Ovary (tissue), 3 donors: ENCODE data around the gene SFMBT2.

Source experiments
- EP300 ChIP-seq: sonication (generic); formaldehyde crosslinking; IDR thresholded peaks from one replicate; pipeline ENCODE4 v1.6.1; 2017; ENCODE audit warnings: antibody characterized with exemption
- TF ChIP-seq, protein P1 (sequence below), 3 donors: fragments of 450-650 bp in 2 of 3; fragments of 200-600 bp in 1 of 3; IDR thresholded peaks; one replicate each; pipeline versions ENCODE4 v1.5.1 to v1.8.0; 2016 to 2022; ENCODE audit warnings: antibody characterized with exemption in 3 of 3, mild to moderate bottlenecking in 1 of 3
- donor health status: DM: no; HTN: no; CAD: no.

DNA sequence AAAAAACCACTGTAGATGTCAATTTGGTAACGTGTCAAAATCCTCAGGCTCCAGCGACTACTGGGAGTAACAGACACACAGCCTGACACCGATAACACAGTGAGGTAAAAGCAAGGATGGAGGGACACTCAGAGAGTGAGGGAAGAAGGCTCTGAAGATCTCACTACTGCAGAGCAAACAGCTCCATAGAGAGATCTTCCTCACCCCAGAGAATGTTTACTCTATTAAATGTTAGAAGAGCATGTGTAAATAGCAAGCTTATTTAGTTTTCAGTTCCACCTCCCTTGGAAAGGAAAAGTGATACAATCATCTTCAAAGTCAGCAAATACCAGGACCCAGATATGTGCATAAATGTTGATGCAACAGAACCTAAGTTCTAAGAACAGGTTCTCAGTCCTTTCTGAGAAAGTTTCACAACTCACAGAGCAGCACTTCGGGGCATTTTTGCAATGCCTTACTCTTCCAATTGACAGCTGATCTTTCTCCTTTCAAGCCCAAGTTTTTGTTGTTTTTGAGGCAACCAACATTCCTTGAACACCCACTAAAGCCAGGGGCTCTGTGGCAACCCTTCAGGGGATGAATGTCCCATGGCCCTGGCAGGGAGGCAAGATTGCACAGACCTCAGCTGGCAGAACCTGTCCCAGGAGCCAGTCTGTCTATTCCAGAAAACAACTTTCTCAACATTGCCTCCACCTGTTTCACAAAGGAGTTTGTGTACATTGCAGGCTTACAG, 177.4 kb downstream of the SFMBT2 start:
- TF ChIP-seq, protein P1, sequence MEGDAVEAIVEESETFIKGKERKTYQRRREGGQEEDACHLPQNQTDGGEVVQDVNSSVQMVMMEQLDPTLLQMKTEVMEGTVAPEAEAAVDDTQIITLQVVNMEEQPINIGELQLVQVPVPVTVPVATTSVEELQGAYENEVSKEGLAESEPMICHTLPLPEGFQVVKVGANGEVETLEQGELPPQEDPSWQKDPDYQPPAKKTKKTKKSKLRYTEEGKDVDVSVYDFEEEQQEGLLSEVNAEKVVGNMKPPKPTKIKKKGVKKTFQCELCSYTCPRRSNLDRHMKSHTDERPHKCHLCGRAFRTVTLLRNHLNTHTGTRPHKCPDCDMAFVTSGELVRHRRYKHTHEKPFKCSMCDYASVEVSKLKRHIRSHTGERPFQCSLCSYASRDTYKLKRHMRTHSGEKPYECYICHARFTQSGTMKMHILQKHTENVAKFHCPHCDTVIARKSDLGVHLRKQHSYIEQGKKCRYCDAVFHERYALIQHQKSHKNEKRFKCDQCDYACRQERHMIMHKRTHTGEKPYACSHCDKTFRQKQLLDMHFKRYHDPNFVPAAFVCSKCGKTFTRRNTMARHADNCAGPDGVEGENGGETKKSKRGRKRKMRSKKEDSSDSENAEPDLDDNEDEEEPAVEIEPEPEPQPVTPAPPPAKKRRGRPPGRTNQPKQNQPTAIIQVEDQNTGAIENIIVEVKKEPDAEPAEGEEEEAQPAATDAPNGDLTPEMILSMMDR (IDR thresholded peaks at IDR 0.05): no peak
- TF ChIP-seq EP300: no peak
